Effector memory CD8-positive, alpha-beta T cell (primary cell): ENCODE data around the gene RHOU.

Experiments
- ATAC-seq: fragments of 150-1000 bp; cut with Tn5 transposase; replicated peaks from 2 replicates; pipeline ENCODE4 v1.10.0; 2021; ENCODE audit warnings: mild to moderate bottlenecking, moderate library complexity
- DNase-seq, 3 experiments: peaks; one replicate each; pipeline ENCODE4 v3.0.0; 2021
- H3K27ac Mint-ChIP-seq, 2 donors: one replicate each; pipeline ENCODE4 v1.8.0; 2022; ENCODE audit warnings: mild to moderate bottlenecking in 2 of 2, mixed read lengths in 2 of 2, moderate library complexity in 2 of 2
- H3K27me3 Mint-ChIP-seq, 2 donors: one replicate each; pipeline ENCODE4 v1.8.0; 2022; ENCODE audit warnings: mixed read lengths in 2 of 2
- H3K36me3 Mint-ChIP-seq: one replicate; pipeline ENCODE4 v1.8.0; 2022; ENCODE audit warnings: mild to moderate bottlenecking, moderate library complexity, mixed read lengths; ENCODE audit not compliant: insufficient read depth
- H3K4me1 Mint-ChIP-seq, 2 donors: one replicate each; pipeline ENCODE4 v1.8.0; 2022; ENCODE audit warnings: low read depth in 2 of 2, mixed read lengths in 2 of 2
- H3K4me3 Mint-ChIP-seq, 2 donors: one replicate each; pipeline ENCODE4 v1.8.0; 2022; ENCODE audit warnings: mild to moderate bottlenecking in 2 of 2, mixed read lengths in 2 of 2, moderate library complexity in 2 of 2
- H3K9me3 Mint-ChIP-seq, 2 donors: one replicate each; pipeline ENCODE4 v1.8.0; 2022; ENCODE audit warnings: mixed read lengths in 2 of 2

Gene RHOU

DNA sequence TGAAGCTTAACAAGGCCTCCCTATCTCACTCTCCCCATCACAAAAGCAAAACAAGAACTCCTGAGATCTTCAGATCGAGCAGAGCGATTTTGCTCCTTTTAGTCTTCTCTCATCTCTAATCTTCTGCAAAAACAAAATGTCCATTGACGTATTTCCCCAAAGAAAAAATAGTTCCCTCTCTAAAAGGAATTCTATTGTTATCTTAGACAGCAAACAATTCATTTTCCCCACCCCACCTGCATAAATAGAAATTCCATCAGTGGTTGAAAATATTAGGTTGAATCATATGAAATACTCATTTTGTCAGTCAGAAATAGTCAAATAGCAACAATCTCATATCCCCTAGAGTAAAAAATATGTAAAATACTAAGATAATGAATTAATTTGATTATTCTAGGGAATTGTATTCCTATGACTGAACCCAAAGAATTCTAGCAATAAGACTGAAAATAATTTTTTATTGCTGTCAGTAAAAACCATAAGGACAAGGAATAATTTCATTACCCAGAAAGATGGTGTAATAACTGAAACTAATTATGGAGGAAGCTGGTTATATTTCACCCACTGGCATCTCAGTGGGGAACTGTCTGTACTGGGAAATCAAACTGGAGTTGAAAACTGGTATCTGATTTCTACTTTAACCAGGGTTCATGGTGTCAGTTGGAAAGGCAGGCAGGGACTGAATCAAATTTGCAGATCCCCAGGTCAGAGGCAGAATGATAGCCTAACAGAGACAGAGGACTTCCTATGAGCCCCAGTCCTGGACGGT, 51.3 kb downstream of the RHOU start:
- no peaks in the 10 kb centered on the region for H3K9me3 Mint-ChIP-seq

DNA sequence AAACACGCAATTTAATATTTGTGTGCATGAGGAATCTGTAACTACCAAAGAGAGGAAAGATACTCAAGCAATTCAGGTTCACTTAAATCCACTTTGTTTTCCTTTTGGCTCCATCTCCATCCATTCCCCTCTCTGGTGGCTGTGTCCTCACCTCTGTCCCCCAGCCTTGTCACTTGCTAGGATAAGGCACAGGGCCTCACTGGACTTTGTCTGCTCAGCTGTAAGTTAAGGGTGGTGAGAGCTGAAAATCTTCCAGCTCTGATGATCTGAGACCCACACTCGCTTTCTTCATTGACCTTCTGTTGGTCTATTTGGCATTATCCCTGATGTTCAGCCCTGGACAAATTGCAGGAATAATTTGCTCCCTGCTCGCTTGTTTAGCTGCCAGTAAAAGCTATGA, 56.5 kb downstream of the RHOU start:
- no peak overlapping the region for H3K4me3 Mint-ChIP-seq
- no peak overlapping the region for H3K27ac Mint-ChIP-seq
- ATAC-seq (no peak), DNase-seq (no peak)
- peaks cover 14 to 16% of the 10 kb centered on the region in 2 donors for H3K4me1 Mint-ChIP-seq
- H3K27me3 Mint-ChIP-seq: no peaks in the 10 kb centered on the region
- H3K36me3 Mint-ChIP-seq: no peaks in the 10 kb centered on the region
- H3K9me3 Mint-ChIP-seq: no peaks in the 10 kb centered on the region

More for the DNA sequence above, 51.3 kb downstream of the RHOU start:
- DNase-seq (no peak), ATAC-seq (no peak)
- Mint-ChIP-seq H3K4me3 (no peak overlapping the region), H3K27me3 (no peaks in the 10 kb centered on the region), H3K36me3 (no peaks in the 10 kb centered on the region), H3K4me1 (peaks cover 9 to 14% of the 10 kb centered on the region in 2 donors), H3K27ac (no peak overlapping the region)

DNA sequence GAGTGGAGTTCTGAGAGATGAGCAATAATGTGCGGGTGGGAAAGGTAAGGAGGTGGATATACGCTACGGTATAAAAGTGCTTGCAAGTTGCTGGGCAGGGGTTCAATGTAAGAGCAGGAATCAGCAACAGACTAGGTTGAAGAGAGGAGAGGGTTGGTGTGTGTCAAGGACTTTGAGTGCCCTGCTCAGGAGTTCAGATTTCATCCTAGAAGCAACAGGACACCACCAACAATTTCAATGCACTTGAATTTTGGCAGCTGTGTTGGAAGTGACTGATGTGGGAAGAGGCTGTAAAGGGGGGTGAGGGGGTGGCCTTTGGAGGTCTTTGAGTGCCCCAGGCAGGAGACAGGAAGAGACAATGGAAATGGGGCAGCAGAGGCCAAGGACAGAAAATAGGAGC, 57.3 kb downstream of the RHOU start:
- H3K4me1 Mint-ChIP-seq: peaks cover 20% of the 10 kb centered on the region in 2 donors
- H3K9me3 Mint-ChIP-seq: peaks cover 3 to 4% of the 10 kb centered on the region in 2 donors
- H3K27me3 Mint-ChIP-seq: no peaks in the 10 kb centered on the region
- no peak overlapping the region for H3K4me3 Mint-ChIP-seq
- ATAC-seq (no peak), DNase-seq (no peak)
- H3K27ac Mint-ChIP-seq: no peak overlapping the region
- H3K36me3 Mint-ChIP-seq: no peaks in the 10 kb centered on the region

DNA sequence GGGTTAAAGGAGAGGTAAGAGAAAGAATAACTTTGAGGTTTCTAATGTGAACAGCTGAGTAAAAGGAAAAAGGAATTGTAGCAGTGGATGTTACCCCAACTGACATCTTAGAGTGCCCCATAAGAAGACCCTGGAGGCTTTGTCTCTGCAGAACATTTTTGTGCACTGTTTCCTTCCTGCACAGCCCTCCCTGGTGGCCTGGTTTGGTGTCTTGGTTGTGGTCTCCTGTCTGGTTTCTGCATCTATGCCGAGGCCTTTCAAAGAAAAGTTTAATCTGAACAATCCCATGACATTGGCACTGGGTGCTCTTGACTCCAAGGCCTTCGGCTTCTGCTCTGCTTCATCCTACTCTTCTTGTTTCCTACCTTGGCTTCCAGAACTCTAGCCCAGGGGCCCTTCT, 57.8 kb downstream of the RHOU start:
- ATAC-seq (peak; percentile 71), DNase-seq (peak; percentile 19 to 22 (median 20))
- H3K27ac Mint-ChIP-seq: no peak overlapping the region
- no peaks in the 10 kb centered on the region for H3K27me3 Mint-ChIP-seq
- no peak overlapping the region for H3K4me3 Mint-ChIP-seq
- peaks cover 5 to 6% of the 10 kb centered on the region in 2 donors for H3K9me3 Mint-ChIP-seq
- H3K4me1 Mint-ChIP-seq: peaks cover 21 to 24% of the 10 kb centered on the region in 2 donors
- no peaks in the 10 kb centered on the region for H3K36me3 Mint-ChIP-seq

DNA sequence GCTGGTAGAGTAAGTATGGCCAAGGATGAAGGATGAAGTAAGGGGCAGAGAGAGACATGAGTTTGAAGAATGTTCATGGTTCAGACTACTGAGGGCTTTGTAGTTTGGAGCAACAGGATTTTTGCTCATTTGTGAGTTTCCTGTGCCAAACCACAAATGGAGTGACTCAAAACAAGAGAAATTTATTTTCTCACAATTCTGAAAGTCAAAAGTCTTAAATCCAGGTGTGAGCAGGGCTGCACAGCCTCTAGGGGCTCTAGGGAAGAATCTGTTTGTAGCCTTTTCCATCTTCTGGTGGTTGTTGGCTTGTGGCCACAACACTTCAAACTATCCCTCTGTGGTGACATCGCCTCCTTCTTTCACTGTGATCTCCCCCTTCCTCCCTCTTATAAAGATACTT, 58.9 kb downstream of the RHOU start:
- Mint-ChIP-seq H3K36me3 (no peaks in the 10 kb centered on the region), H3K4me1 (peaks cover 24% of the 10 kb centered on the region in 2 donors), H3K27me3 (no peaks in the 10 kb centered on the region), H3K4me3 (no peak overlapping the region), H3K27ac (no peak overlapping the region), H3K9me3 (peaks cover 5 to 6% of the 10 kb centered on the region in 2 donors)
- ATAC-seq (peak; percentile 77), DNase-seq (peak in 1 of 3 experiments; percentile 8)

DNA sequence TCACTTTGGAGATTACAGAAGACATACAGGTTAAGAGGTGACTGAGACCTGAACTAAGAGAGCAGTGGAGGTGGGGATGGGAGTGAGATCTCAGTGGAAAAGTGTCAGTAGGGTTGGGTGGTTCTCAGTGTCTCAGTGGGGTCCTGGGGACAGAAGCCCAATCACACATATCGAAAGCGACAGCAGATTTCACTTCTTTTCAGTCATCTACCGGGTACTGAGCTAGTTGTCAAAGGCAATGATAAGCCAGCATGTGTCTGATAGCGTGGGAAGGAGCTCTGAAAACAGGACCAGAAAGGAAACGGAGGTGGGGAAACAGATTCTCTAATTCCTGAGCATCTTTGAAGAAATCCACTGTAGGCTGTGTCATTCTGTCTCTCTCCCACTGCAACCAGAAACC, 59.5 kb downstream of the RHOU start:
- DNase-seq (no peak), ATAC-seq (no peak)
- peaks cover 24% of the 10 kb centered on the region in 2 donors for H3K4me1 Mint-ChIP-seq
- H3K4me3 Mint-ChIP-seq: no peak overlapping the region
- peaks cover 5 to 6% of the 10 kb centered on the region in 2 donors for H3K9me3 Mint-ChIP-seq
- no peaks in the 10 kb centered on the region for H3K36me3 Mint-ChIP-seq
- H3K27ac Mint-ChIP-seq: no peak overlapping the region
- H3K27me3 Mint-ChIP-seq: no peaks in the 10 kb centered on the region

DNA sequence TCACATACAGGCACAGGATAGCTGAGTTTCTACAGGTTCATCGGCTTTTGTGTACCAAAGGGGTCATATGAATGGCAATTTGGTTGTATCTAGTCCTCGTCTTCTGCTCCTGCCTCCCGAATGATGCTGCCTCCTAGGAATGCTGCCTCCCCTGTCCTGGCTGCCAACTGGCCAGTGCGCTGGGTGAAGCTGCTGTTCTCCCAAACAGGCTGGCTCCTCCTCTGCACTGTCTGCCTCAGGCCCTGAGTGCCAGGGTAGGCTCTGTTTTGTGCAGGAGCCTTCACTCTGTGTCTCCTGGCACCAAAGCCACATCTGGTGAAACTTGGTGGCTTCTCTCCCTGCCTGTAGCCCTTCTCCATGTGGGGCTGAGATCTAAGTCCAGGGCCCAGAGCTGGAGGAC, 60.3 kb downstream of the RHOU start:
- H3K27ac Mint-ChIP-seq: peak overlapping the region in 1 of 2 donors; percentile 55
- peaks cover 17 to 23% of the 10 kb centered on the region in 2 donors for H3K4me1 Mint-ChIP-seq

More for the DNA sequence above, 60.3 kb downstream of the RHOU start:
- H3K36me3 Mint-ChIP-seq: no peaks in the 10 kb centered on the region
- H3K9me3 Mint-ChIP-seq: peaks cover 5 to 6% of the 10 kb centered on the region in 2 donors
- no peak for ATAC-seq
- no peak for DNase-seq
- H3K4me3 Mint-ChIP-seq: no peak overlapping the region
- no peaks in the 10 kb centered on the region for H3K27me3 Mint-ChIP-seq
